ENCODE data around the gene KLF4. TPM values are rescaled to one million over a fixed set of nuclear protein-coding genes. Genes with fewer than 3 reads are reported as not detected.

The KLF4 gene
- total RNA-seq, result 3.9 and 29.3 TPM in 2 replicates

DNA sequence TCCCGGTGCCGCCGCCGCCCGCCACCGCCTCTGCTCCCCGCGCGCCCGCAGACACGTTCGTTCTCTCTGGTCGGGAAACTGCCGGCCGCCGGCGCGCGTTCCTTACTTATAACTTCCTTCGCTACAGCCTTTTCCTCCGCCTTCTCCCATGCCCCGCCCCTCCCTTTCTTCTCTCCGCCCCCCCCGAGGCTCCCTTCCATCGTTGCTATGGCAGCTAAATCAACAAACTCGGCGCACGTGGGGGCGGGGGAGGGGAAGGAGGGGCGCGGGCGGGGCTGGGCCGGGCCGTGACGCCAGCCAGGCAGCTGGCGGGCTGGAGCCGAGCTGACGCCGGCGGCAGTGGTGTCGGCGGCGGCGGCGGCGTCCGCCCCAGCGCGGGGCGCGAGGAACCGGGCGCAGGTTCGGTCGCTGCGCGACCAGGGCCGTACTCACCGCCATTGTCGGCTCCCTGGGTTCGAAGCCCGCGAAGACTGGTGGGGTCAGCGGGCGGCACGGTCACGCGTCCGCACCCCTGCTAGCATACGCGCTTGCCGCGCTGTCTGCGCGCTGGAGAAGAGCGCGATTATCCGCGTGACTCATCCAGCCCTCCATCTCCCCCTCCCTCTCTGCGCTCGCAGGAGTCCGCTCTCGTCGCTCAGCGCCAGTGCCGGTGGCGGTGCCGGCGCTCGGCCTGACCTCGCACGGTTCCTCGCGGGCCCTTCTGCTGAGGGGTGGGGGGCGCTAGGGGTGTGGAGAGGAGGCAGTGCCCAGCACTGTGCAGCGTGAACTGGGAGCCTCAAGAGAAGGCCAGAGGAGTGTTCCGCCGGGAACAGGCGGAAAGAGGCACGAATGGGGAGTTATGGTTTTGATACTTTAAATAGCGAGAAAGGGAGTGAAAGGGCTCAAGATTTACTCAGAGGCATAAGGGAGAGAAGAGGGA lies at the start of gene KLF4:
Gene KLF4 (minus strand): TSS at position 83 of the 919 bp plus-strand sequence. CDS start 597 bp downstream, outside the sequence.

Small RNA genes lying within 50 kb of the gene (small RNA-seq; reads per million reads assigned to genes)
- gene HMGN2P32 (ENCODE audit: low replicate concordance) (not detected), gene RNU6-492P (ENCODE audit: low replicate concordance) (not detected)

Other genes with a start within 250 kb of the KLF4 start
- 111 and 164 TPM in 2 replicates for gene RAD23B, start 206.5 kb downstream of the KLF4 start, total RNA-seq

Data from placental pericyte (primary cell).